Stimulated activated CD8-positive, alpha-beta memory T cell treated with anti-CD3 and anti-CD28 coated beads, Interleukin-7, amount 100 ng/mL, for 1 hour (primary cell): ENCODE data around the gene SLC13A3.

Source experiments
- DNase-seq, 2 donors: peaks; one replicate each; pipeline ENCODE4 v3.0.0-alpha.2; 2020; ENCODE audit warnings: low read depth in 2 of 2

SLC13A3 gene

DNA sequence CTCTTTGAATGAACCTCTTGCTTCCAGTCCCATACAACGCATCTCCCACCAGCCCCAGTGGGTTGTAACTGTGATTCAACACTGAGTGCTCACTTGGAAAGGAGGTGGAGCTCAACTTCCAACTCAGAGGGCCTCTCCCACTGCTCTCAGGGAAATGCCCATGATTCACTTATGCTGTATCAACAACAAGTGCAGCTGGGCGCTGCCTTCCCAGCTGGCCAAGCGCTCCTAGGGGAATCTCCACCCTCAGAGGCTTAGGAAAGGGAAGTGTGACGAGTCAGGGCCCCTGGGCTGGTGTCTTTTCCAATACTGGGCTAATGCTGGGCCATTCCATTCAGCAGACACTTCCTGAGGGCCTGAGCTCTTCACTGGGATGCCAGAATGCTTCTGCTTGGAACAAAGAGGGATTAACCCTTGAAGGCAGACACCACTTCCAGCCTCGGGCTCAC, 92.7 kb downstream of the SLC13A3 start:
- DNase-seq = no peak

DNA sequence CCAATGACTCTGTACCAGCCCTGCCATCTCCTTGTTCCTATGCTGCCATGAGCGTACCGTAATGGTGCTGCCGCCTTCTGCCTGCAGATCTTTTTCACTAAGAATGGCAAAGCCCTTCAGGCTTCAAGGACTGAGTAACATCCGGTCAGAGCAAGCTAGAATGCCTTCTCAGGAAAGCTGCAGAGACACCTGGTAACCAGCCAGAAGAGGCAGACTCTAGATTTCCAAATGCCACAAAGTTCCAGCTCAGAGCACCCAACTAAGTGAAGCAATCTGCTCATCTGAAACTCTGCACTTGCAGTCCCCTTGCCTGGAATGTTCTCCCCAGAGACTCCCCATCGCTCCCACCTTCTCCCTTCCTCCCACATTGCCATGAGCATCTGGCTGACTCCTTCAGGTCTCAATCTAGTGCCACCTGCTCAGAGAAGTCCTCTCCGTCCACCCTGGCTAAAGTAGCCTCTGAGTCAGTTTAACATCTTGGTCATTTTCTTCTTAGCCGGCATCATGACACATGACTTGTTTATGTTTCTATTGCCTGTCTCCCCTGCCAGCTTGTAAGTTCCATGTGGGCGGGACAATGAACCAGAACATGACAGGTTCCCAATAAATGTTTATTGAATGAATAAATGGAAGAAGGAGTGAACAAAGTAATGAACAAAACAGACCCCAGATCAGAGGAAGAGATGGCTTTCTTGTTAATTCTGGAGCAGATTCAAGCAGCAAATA, 93.9 kb downstream of the SLC13A3 start:
- no peak for DNase-seq

DNA sequence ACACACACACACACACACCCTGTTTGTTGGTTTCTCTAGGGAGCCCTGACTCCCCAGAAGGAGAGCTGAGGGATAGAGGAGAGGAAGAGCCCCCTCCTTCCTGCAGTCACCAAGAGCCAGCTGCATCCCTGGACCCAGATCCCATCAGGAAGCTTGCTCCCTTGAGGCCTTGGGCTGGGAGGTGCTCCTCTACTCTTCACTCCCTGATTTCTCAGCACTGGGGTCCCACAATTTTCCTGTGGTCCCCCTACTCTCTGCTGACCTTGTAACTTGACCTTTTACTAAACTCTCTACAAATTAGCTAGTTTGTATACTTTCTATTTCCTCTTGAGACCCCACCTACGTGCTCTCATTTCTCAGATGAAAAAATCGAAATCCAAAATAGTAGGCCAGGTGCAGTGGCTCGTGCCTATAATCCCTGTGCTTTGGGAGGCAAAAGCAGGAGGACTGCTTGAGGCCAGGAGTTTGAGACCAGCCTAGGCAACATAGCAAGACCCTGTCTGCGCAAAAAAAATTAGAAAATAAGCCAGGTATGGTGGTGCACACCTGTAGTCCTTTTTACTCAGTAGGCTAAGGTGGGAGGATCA, 95.8 kb downstream of the SLC13A3 start:
- no peak for DNase-seq

DNA sequence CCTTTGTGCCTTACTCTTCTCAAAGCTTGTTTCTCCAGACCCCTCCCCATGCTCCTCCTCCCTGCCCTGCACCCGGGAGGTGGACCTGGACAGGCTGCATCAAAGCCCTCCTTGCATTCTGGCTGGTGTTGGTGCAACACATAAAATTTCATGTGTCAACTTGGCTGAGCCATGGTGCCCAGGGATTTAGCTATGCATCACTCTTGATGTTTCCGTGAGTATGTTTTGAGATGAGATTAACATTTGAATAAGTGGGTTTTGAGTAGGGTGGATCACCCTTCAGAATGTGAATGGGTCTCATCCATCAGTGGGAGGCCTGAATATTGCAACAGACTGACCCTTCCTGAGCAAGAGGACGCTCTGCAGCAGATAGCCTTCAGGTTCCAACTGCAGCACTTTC, 96.4 kb downstream of the SLC13A3 start:
- no peak for DNase-seq

DNA sequence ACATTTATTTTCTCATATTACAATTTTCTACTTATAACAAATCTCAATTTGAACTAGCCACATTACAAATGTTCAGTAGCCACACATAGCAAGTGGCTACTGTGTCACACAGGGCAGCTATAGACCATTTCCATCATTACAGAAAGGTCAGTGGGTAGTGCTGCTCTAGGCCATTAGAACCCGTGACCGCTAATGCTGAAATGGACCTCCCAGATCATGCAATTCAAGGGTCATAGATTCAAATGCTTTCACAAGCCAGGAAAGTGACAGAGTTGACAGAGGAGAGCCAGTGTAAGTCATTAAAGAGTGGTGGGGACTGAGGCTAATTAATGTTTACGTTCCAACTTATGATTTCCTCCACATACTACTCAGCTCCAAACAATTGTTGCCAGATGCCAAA, 97.3 kb downstream of the SLC13A3 start:
- no peak for DNase-seq

DNA sequence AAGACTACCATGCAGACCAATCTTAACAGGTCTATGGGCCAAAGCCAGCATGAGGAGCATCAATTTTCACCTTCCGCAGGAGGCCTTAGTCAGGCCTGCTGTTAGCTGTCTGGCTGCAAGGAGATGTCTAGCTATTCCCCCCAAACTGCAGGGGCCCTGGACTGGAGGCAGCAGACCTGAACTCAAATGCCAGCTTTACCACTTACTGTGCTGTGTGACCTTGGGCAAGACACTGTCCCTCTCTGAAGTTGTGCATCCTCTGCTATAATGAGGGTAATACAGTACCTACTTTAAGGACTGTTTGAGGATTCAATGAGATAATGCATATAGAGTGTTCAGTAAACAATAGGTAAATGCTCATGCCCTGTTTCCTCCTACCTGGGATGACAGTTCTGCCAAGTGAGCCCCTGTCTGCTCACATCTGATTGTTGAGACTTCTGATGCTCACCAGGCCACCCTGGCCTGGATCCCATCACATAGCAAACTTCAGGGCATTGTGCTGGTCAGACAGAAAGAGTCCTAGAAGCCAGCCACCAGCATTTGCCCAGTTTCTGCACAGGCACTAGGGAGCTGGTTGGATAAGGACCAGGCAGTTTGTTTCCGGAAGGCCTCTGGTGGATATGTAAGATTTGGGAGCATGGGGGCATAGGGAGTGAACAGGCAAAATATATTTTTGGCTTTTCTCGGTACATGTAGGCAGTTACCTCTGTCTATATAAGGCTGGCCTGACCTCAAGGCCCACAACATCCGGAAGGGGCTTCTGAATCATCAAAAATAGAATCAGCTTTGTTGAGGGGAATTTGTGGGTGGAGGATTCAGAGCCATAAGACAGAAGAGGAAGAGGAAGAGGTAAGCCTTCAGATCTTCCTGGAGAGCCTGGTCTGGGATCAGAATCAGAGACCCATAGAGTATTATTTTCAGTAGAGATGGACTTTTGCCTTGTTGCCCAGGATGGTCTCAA, 98.5 kb downstream of the SLC13A3 start:
- DNase-seq = peak in 1 of 2 donors; percentile 10

DNA sequence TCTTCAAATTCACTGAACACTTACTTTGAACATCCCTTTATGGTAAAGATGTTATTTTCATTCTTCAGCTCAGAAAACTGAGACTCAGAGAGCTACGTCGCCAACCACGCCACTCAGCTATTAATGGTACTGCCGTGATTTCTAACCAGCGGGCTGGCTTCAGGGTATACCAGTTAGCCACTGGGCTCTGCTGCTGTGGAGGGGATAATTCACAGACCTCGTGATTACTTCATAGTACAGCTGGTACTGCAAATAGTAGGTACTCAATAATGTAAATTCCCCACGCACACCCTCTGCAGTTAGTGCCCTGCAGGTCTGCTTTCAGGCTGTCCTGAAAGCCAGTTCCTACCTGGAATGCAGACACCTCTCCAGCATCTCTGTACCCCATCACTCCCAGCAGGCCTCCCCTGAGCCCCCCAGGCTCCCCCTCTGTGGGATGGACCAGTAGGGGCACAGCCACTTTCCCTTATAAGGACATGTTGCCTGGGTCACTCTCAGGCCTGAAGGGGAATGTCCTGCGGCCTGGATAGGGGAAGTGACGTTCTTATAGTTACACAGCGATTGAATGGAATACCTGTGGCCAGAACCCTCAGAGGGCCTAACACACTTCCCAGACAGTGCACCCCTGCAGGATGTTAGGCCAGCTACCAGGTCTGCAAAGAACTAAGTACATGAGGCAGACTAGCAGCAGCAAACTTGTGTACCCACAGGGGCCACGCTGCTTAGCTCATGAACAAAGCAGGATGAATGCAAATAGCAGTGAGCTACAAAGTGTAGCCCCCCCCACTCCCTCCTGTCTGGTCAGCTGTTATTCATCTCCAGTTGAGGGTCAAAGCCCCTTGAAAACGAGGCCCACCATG, 99.5 kb downstream of the SLC13A3 start:
- DNase-seq = no peak

DNA sequence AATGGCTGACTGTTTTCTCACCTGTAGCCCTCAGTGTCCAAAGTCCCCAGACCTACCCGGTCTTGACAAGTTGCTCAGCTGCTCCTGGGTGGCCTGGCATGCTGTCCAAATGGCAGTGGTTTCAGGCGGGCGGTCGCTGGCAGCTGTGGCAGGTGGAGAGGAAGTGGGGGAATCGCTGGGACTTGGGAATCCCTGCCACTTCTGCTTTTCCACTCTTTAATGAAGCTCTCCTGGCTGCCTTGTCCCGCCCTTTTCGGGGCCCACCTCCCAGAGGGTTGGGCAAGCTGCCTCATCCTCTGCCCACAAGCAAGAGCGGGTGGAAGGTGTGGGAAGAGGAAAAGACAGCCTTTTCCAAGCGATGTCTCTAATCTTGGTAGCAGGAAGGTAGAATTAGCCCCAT, 100.8 kb downstream of the SLC13A3 start, which contains the start of gene OCSTAMP:
TSS of gene OCSTAMP (minus strand) at position 194 of the 400 bp plus-strand sequence. CDS start at position 100, 94 bp downstream.
- DNase-seq = no peak

DNA sequence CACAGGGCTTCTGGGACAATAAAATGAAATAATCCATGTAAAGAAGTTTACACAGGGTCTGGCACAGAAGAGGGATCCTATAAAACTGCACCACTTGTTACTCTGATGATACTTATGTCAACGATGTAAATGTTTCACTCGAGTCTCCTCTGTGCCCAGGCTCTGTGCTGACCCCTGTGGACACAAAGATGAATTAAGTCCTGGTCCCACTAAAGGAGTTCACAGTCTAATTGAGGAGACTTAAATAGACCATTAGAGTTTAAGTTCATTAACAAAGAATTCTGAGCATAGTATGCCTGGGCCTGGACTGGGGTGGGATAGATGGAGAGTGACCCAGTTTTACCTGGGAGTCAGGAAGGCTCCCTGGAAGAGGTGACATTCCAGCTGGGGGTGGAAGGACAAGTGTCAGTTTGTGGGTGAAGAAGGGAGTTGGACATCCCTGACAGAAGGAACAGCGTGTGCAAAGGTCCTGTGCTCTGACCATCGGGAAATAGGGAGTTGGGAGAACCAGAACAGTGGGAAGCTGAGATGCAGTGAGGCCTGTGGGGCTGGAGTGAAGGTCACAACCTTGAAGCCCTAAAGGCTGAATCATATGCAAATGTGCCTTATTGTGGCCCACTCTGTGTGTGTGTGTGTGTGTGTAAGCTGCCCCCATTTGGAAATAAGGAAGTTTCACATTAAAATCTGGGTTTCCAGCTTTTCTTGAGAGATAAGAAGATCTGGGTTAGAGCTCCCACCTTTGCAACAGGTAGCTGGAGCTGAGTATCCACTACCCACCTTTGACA, 101.9 kb downstream of the SLC13A3 start:
- no peak for DNase-seq

DNA sequence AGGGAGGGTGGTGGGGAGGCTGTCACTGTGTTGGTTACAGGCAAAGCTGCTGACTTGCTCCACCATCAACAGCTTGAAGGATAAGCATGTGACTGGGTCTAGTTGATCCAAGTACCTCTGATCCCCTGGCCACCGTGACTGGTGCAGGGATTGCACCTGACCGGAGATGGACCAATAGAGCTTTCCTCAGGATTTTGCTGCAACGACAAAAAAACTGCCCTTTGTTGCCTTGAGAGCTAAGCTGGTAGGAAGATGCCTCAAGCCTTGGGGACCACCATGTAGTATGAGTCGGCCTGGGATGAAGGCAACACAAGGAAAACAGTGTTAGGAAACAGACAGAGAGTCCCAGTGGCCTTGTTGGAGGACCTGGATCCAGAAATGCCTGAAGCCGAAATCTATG, 102.6 kb downstream of the SLC13A3 start:
- no peak for DNase-seq

DNA sequence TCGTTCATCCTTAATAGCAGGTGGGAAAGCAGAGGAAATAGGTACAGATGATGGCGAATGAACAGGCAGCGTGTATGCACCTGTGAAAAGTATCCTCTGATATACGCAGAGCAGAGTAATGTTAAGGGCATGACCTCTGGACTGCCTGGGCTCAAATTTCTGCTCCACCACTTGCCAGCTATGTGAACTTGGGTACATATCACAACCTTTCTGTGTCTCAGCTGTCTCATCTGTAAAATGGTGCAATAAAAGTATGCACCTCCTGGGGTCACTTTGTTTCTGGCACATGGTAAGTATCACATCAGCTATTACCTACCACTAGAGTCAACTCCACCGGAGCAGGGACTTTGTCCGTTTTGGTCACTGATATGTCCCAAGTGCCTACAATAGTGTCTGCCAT, 103.3 kb downstream of the SLC13A3 start:
- DNase-seq = no peak

DNA sequence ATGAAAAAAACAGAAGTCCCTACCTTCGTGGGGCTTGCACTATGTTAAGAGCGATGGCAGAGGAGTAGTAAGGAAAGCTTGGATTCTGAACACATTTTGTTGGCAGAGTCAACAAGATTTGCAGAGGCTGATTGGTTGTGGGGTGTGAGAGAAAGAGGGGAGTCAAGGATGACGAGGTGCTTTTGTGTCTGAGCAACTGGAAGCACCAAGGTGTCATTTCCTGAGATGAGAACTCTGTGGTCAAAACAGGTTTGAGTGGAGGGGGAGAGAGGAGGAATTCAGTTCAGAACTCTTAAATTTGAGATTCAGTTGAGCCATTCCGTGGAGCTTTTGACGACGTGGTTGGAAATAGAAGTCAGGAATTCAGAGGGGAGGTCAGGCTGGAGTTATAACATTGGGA, 104.3 kb downstream of the SLC13A3 start:
- DNase-seq = no peak

DNA sequence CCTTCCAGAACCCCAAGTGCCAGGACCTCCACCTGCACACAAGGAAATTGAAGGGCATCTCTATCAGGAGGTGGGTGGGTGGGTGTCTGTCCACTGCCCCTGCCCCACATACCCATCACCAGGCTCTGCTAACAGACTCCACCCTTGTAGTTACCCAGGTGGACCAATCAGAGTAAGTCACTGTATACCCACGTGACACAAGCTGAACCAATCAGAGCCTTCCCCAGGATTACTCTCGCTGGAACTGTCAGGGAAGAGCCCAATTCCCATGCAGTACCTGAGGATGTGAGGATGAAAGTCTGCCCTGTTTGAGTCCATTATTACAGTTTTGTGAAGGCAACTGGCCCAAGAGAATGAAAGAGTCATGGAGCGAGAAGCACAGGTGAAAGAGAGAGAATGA, 105.0 kb downstream of the SLC13A3 start:
- DNase-seq = no peak

DNA sequence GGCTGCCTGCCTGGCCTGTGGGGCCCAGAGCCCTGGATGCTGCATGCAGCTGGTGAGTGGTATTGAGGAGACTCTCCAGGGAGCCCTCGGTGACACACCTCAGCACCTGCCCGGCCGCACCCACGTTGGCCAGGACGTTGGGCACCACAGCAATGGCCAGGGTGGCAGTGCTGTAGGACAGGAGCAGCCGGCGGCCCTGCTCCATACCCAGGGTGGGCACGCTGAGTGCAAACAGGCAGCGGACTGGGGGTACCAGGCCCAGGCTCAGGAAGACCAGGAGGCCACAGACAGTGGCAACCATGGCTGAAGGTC, 105.5 kb downstream of the SLC13A3 start:
- DNase-seq = no peak

DNA sequence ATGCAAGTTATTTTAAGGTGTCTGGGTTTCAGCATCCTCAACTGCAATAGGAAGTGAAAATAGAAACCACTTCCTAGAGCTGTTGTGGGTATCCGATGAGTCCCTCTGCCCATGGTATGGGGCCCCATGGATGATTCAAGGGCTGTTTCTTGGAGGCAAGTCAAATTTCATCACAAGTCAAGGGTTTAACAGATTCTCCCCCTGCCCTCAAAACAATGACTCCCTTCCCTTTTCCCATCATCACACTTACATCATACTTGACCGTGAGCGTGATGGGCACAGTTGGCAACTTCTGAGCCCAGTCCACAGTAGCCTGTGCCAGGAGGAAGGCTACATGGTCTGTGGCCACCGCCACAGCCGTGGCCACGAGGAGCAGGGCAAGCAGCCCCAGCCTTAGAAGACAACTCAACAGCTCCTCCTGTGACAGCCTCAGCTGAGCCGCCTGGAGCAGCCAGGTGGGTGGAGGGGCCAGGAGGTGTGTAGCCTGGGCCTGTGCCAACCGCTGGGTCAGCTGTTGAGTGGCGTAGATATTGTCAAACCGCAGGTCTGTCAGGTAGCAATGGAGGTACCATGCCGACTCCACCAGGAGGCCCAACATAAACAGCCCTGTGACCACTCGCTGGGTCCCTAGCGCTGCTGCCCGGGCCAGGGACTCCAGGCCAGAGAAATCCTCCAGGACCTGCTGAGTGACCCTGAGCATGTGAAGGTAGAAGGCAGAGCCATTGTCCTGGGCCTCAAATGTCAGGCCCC, 106.0 kb downstream of the SLC13A3 start:
- DNase-seq = no peak

DNA sequence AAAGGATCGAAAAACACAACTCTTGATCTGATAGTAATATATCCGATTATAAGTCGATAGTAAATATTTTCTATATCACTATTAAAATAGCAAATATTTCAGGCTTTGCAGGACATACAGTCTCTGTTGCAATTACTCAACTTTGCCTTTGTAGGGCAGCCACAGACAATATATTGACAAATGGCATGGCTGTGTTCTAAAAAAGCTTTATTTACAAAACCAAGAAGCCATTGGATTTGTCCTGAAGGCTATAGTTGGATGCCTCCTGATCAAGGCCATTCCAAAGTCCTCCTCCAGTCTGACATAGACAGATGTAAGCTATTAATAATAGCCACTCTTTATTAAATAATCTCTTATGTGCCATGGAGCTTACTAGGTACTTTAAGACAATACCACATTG, 106.7 kb downstream of the SLC13A3 start:
- DNase-seq = no peak

DNA sequence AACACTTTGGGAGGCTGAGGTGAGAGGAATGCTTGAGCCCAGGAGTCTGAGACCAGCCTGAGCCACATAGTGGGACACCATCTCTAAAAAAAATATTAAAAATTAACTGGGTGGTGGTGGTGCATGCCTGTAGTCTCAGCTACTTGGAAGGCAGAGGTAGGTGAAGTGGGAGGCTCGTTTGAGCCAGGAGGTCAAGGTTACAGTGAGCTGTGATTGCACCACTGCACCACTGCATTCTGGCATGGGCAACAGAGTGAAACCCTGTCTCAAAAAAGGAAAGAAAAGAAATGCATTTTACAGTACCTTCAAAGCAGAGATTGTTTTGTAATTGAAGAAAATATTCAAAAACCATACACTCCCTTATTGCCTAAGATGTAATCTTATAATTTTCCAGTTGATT, 107.3 kb downstream of the SLC13A3 start:
- no peak for DNase-seq

DNA sequence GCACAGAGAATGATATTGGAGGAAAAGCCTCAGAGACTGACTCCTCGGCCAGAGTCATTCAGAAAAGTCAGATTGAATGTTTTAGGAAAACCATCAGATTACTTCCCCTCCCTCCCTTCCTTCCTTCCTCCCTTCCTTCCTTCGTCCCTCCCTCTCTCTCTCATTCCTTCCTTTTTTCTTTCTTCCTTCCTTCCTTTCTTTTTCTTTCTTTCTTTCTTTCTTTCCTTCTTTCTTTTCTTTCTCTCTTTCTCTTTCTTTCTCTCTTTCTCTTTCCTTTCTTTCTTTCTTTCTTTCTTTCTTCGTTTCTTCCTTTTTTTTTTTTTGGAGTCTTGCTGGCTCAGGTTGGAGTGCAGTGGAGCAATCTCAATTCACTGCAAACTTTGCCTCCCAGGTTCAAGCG, 108.2 kb downstream of the SLC13A3 start:
- DNase-seq = no peak

DNA sequence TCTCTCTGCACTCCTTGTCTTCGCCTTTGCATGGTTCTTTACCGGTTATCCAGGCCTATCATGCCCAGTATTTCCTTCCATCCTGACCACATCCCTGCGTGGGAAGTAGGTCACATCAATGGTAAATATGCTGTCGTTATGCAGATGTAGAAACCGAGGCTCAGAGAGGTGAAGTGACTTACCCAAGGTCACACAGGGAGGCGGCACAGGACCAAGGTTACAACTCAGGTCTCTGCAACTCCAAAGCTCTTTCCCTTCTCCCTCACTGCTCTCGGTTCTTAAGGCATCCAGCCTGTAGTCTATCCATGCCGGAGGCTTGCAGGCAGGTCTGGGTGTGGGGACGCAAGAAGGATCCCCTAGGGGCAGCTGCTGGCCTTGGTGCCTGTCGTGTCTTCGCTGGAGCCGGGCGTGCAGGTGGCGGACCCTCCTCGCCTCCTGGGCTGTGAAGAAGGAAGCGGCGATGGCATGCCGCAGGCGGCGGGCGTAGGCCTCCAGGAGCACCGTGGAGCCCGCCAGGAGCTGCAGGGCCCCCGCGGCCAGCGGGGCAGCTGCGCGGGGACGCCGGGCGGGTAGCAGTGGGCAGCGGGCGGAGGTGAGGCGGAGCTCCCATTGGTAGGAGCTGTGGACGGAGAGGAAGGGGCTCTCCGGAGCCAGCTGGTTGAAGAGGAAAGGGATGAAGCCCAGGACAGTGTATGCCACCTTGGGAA, 109.9 kb downstream of the SLC13A3 start:
- DNase-seq = no peak

DNA sequence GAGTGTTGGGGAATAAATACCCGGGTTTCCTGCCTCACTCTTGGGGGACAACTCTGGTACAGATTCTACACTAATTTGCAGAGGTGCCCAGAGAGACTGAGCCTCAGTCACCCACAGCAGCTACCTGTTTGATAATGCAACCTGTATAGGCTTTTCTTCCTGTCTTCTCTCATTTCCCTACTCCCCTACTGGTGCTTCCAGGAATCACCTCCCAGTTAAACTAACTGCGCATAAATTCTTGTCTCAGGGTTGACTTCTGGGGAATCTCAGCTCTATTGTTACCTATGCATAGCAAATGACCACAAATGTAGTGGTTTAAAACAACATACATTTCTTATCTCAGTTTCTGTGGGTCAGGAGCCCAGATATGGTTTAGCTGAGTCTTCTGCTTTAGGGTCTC, 112.1 kb downstream of the SLC13A3 start:
- DNase-seq = no peak
